Pancreas (tissue), 10 donors: ENCODE results near the gene LUC7L. TPM values are rescaled to one million over a fixed set of nuclear protein-coding genes. Genes with fewer than 3 reads are reported as not detected.
"Not testable (repeated sequence)": the region's sequence is repeated elsewhere in the genome, so short reads cannot be mapped to it uniquely, and the experiment has no call there.

Source experiments
- ATAC-seq, 4 donors: fragments of 200-7000 bp; cut with Tn5 transposase; one replicate each; pipeline versions ENCODE4 v1.8.0 to v1.9.1; 2020; ENCODE audit warnings: mild to moderate bottlenecking in 4 of 4, moderate library complexity in 4 of 4
- DNase-seq, 6 donors: peaks; one replicate each; pipeline ENCODE4 v3.0.0-alpha.2; 2020
- FAIRE-seq: peaks from 2 replicates; lab custom pipeline; 2012; peaks lifted over from hg19 to GRCh38; lab: Jason Lieb, UNC
- H3K27ac ChIP-seq, 4 donors: fragments of 200-600 bp; sonication (generic); 1 replicate in 3 of 4; 2 replicates in 1 of 4; pipeline versions ENCODE4 v1.5.0 to v1.8.0; 2020
- H3K27me3 ChIP-seq, 4 donors: fragments of 200-600 bp; one replicate each; pipeline ENCODE4 v1.8.0; 2021
- H3K36me3 ChIP-seq, 3 donors: fragments of 200-600 bp; sonication (generic) in 1 of 3; one replicate each; pipeline versions ENCODE4 v1.5.0 to v1.8.0; 2020 to 2021
- H3K4me1 ChIP-seq, 3 donors: fragments of 200-600 bp; one replicate each; pipeline ENCODE4 v1.8.0; 2021
- H3K4me3 ChIP-seq, 4 donors: fragments of 200-600 bp; sonication (generic) in 2 of 4; one replicate each; pipeline versions ENCODE4 v1.5.0 to v1.8.0; 2020 to 2021
- H3K9me3 ChIP-seq, 4 donors: fragments of 200-600 bp; one replicate each; pipeline ENCODE4 v1.8.0; 2021
- CTCF ChIP-seq, 4 donors: fragments of 200-600 bp; sonication (generic) in 3 of 4; IDR thresholded peaks; one replicate each; pipeline versions ENCODE4 v1.5.0 to v1.8.0; 2021; ENCODE audit warnings: antibody characterized with exemption in 4 of 4
- WGBS, 2 donors: extraction: QIAGEN DNeasy Blood & Tissue Kit; methylation state at CpG; one replicate each; pipeline ENCODE4 v1.1.7; 2013; 5-methylcytosine and 5-hydroxymethylcytosine counted together
- intact Hi-C, 3 donors: fragments of 100-400 bp; cut with DNase I; formaldehyde crosslinking; loops; one replicate each; pipeline versions ENCODE4 v1.11.1 to v1.14.2; 2022
- polyA plus RNA-seq, 2 donors: library from polyadenylated mRNA; stranded (reverse); fragments of 200-250 nt; gene quantifications; one replicate each; pipeline ENCODE4 v1.2.3, GENCODE V29; 2013
- total RNA-seq, 6 donors: library from RNA; stranded (reverse); fragmentation: NEBNext Ultra II Directional in 4 of 6; extraction: Animal tissue kit (Norgen Biotek cat#: 25700) in 4 of 6; gene quantifications; one replicate each; pipeline versions ENCODE4 v1.2.1 to v1.2.4, GENCODE V29; 2021 to 2023
- donor health status: healthy with polysubstance abuse.
- donor health status: DM: no; HTN: no; CAD: no; lungs with moderate emphysema.
- donor health status: DM: no; HTN: no; CAD: no.
- donor health status: control.
- donor health status: control.
- donor health status: Bipolar disorder and iron deficiency.
- donor health status: DM: yes; HTN: yes; CAD: no.
- donor health status: DM: no; HTN: no; CAD: no.
- donor health status: DM: no; HTN: no; CAD: no.
- donor health status: DM: yes; HTN: yes; CAD: no.

LUC7L gene
- total and polyA plus RNA-seq, 8 donors = 20.6 to 333 (median 37.5) TPM

- peaks cover 0 to 35% (median 9%) of the 10 kb centered on the region in 4 donors for H3K27me3 ChIP-seq
- intact Hi-C loops = no loop called here
- no peak for DNase-seq
These were observed 63.5 kb downstream of the LUC7L start, which contains the start of gene HBM for GRCh38 chr16:165539-166374. HBM (plus strand) TSS chr16:165978; CDS start chr16:165998, 20 bp downstream.

DNA sequence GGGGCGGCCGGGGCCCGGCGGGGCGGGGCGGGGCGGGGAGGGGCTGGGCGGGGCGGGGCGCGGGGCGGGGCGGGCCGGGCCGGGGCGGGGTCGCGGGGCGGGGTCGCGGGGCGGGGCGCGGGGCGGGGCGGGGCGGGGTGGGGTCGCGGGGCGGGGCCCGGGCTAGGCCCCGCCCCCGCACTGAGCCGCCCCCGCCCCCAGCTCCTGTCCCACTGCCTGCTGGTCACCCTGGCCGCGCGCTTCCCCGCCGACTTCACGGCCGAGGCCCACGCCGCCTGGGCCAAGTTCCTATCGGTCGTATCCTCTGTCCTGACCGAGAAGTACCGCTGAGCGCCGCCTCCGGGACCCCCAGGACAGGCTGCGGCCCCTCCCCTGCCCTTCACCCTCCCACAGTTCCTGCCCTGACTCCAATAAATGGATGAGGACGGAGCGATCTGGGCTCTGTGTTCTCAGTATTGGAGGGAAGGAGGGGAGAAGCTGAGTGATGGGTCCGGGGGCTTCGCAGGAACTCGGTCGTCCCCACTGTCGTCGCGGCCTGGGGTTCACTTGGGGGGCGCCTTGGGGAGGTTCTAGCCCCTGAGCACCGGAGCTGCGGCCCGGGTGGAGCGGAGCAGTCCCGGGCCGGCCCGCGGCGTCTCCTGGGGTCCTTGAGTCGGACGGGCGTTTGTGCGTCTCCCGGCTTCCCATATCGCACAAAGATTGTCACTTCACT lies 64.3 kb downstream of the LUC7L start:
- intact Hi-C loops = no loop called here
- no peak for TF ChIP-seq CTCF (IDR thresholded peaks at IDR 0.05)
- H3K27ac ChIP-seq = no peak overlapping the region
- H3K9me3 ChIP-seq = no peaks in the 10 kb centered on the region
- peak in 1 of 6 donors; percentile 64 for DNase-seq
- 2% methylated on average over 27 to 51 of the region's 77 CpGs for WGBS, 2 donors
- peak in 2 of 4 donors; percentile 46 to 79 for ATAC-seq
- H3K4me3 ChIP-seq = peak overlapping the region in 1 of 4 donors; percentile 12
- peaks cover 0 to 35% (median 9%) of the 10 kb centered on the region in 4 donors for H3K27me3 ChIP-seq
- no peaks in the 10 kb centered on the region for H3K36me3 ChIP-seq
- no peak for FAIRE-seq
- H3K4me1 ChIP-seq = peaks cover 0 to 14% (median 12%) of the 10 kb centered on the region in 3 donors

More at GRCh38 chr16:165539-166374, 63.5 kb downstream of the LUC7L start, which contains the start of gene HBM:
- H3K36me3 ChIP-seq = no peaks in the 10 kb centered on the region
- 2 to 3% methylated on average over 71 to 75 of the region's 75 CpGs for WGBS, 2 donors
- H3K4me1 ChIP-seq = peaks cover 0 to 14% (median 12%) of the 10 kb centered on the region in 3 donors
- H3K4me3 ChIP-seq = peak within 1 kb of the TSS in 2 of 4 donors; percentile 2 to 19
- FAIRE-seq (no peak), ATAC-seq (peak in 2 of 4 donors; percentile 4 to 29)
- H3K9me3 ChIP-seq = no peaks in the 10 kb centered on the region
- H3K27ac ChIP-seq = no peak within 1 kb of the TSS
- TF ChIP-seq CTCF (IDR thresholded peaks at IDR 0.05) = no peak

- intact Hi-C loops, H3K4me3 ChIP-seq, H3K27ac ChIP-seq, FAIRE-seq, H3K36me3 ChIP-seq, H3K9me3 ChIP-seq, DNase-seq: not testable (repeated sequence)
- Histone ChIP-seq H3K4me1 (peaks cover 0 to 14% (median 12%) of the 10 kb centered on the region in 3 donors), H3K27me3 (peaks cover 0 to 35% (median 9%) of the 10 kb centered on the region in 4 donors)
- peak in 2 of 4 donors; percentile 34 to 41 for ATAC-seq
- whole genome bisulfite sequencing, 2 donors = 6% methylated on average over 33 of the region's 80 CpGs; no CpG with 5 or more reads in 1 of the 2 donors
These were observed 65.0 kb downstream of the LUC7L start for GRCh38 chr16:164134-164823.

GRCh38 chr16:163696-164095 lies 65.6 kb downstream of the LUC7L start:
- H3K36me3 ChIP-seq, intact Hi-C loops, H3K4me3 ChIP-seq, H3K27ac ChIP-seq, H3K9me3 ChIP-seq, DNase-seq, FAIRE-seq: not testable (repeated sequence)
- Histone ChIP-seq H3K27me3 (peaks cover 0 to 32% (median 9%) of the 10 kb centered on the region in 4 donors), H3K4me1 (peaks cover 0 to 14% (median 12%) of the 10 kb centered on the region in 3 donors)
- WGBS, 2 donors = 15% methylated on average over 2 of the region's 3 CpGs; no CpG with 5 or more reads in 1 of the 2 donors
- ATAC-seq = peak in 2 of 4 donors; percentile 25 to 47

- peak in 1 of 6 donors; percentile 39 for DNase-seq
- ATAC-seq, intact Hi-C loops, H3K9me3 ChIP-seq, H3K27ac ChIP-seq, FAIRE-seq, H3K4me3 ChIP-seq, H3K36me3 ChIP-seq: not testable (repeated sequence)
- H3K4me1 ChIP-seq = peaks cover 0 to 14% (median 12%) of the 10 kb centered on the region in 3 donors
- WGBS, 2 donors = 81 to 90% methylated on average over 3 to 10 of the region's 10 CpGs
- H3K27me3 ChIP-seq = peaks cover 0 to 29% (median 9%) of the 10 kb centered on the region in 4 donors
These were observed 66.1 kb downstream of the LUC7L start for GRCh38 chr16:163139-163538.
